SW480 (cell line): ENCODE data around the gene GPC6.
"Not testable (repeated sequence)": the region's sequence is repeated elsewhere in the genome, so short reads cannot be mapped to it uniquely, and the experiment has no call there.

Source experiments
- DNase-seq: peaks from one replicate; pipeline ENCODE4 v3.0.0-alpha.2; 2016; ENCODE audit warnings: low spot score

GPC6 gene

GRCh38 chr13:93226623-93227279 is at the start of gene GPC6:
Gene GPC6 (plus strand): TSS chr13:93226807.
- no peak for DNase-seq

- no peak for DNase-seq
Observed at GRCh38 chr13:93180356-93180969, 46.1 kb upstream of the GPC6 start.

- DNase-seq: no peak
Observed at GRCh38 chr13:93182406-93182805, 44.2 kb upstream of the GPC6 start.

- no peak for DNase-seq
Observed at GRCh38 chr13:93183302-93183701, 43.3 kb upstream of the GPC6 start.

- no peak for DNase-seq
Observed at GRCh38 chr13:93190006-93190405, 36.6 kb upstream of the GPC6 start.

GRCh38 chr13:93193682-93194081 is 32.9 kb upstream of the GPC6 start:
- DNase-seq: no peak

- DNase-seq: no peak
Observed at GRCh38 chr13:93199856-93200255, 26.8 kb upstream of the GPC6 start.

- DNase-seq: no peak
Observed at GRCh38 chr13:93200626-93201025, 26.0 kb upstream of the GPC6 start.

GRCh38 chr13:93201992-93202558 is 24.5 kb upstream of the GPC6 start:
- DNase-seq: no peak

GRCh38 chr13:93206778-93207392 is 19.7 kb upstream of the GPC6 start:
- DNase-seq: not testable (repeated sequence)

GRCh38 chr13:93216122-93216521 is 10.5 kb upstream of the GPC6 start:
- DNase-seq: no peak

- DNase-seq: no peak
Observed at GRCh38 chr13:93217721-93218261, 8.8 kb upstream of the GPC6 start.

- DNase-seq: no peak
Observed at GRCh38 chr13:93218583-93218982, 8.0 kb upstream of the GPC6 start.

GRCh38 chr13:93220073-93220472 is 6.5 kb upstream of the GPC6 start:
- DNase-seq: no peak

- DNase-seq: no peak
Observed at GRCh38 chr13:93222976-93223375, 3.6 kb upstream of the GPC6 start.

GRCh38 chr13:93224535-93224934 is 2.1 kb upstream of the GPC6 start:
- no peak for DNase-seq

- no peak for DNase-seq
Observed at GRCh38 chr13:93225610-93226009, 997 bp upstream of the GPC6 start.

- no peak for DNase-seq
Observed at GRCh38 chr13:93226065-93226622, 463 bp upstream of the GPC6 start.

- DNase-seq: no peak
Observed at GRCh38 chr13:93227280-93227877, 772 bp downstream of the GPC6 start.

- no peak for DNase-seq
Observed at GRCh38 chr13:93227878-93228642, 1.5 kb downstream of the GPC6 start.

- no peak for DNase-seq
Observed at GRCh38 chr13:93228643-93228937, 2.0 kb downstream of the GPC6 start.
